ENCODE data around the gene CCDC60.

DNA sequence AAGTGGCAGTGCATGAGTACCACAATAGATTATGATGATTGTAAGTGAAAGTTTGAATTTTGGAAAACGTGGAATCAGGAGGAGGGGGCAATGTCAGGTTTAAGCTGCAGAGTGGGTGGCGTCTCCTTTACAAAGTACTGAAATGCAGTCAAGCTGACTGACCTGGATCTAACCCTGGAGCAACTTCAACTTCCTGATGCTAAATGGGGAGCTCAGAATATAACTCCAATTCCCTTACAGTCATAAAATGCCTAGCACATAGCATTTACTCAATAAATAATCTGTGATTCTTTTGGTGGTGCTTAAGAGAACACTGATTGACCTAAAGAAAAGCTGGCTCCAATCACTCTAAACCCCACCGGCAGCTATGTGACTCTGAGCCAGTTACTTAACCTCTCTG, 38.5 kb downstream of the CCDC60 start:
- TF ChIP-seq CTCF (conservative IDR thresholded peaks at IDR 0.05; ENCODE audit: low read depth, low read length) (no peak), EZH2 (IDR thresholded peaks at IDR 0.05; ENCODE audit: borderline replicate concordance, low read depth, low read length, poor library complexity, severe bottlenecking) (no peak)

All from A673 (cell line).